NCI-H524 (cell line): ENCODE measurements around the gene MYL6B.
"Not testable (repeated sequence)": the region's sequence is repeated elsewhere in the genome, so short reads cannot be mapped to it uniquely, and the experiment has no call there.

ENCODE experiments used
- DNase-seq, 2 experiments: peaks; one replicate each; lab custom pipeline; 2025; lab: John Stamatoyannopoulos, UW

The MYL6B gene

GRCh38 chr12:56152132-56152755 lies at the start of gene MYL6B:
MYL6B (plus strand) TSS chr12:56152587; CDS start chr12:56153919, 1,332 bp downstream.
- DNase-seq, result peak; percentile 83 to 85

GRCh38 chr12:56102683-56103065 lies 49.7 kb upstream of the MYL6B start:
- no peak for DNase-seq

GRCh38 chr12:56103066-56103711 lies 49.2 kb upstream of the MYL6B start:
- no peak for DNase-seq

GRCh38 chr12:56103823-56104108 lies 48.6 kb upstream of the MYL6B start:
- no peak for DNase-seq

GRCh38 chr12:56104109-56104814 lies 48.1 kb upstream of the MYL6B start, which contains the start of gene PA2G4:
PA2G4 (plus strand) TSS chr12:56104559; CDS start chr12:56104738, 179 bp downstream.
- DNase-seq, result peak; percentile 96 to 99

- peak in 1 of 2 experiments; percentile 46 for DNase-seq
Measured at GRCh38 chr12:56104815-56105608, 47.4 kb upstream of the MYL6B start.

- DNase-seq, result no peak
Measured at GRCh38 chr12:56105609-56105902, 46.8 kb upstream of the MYL6B start.

- DNase-seq, result no peak
Measured at GRCh38 chr12:56107242-56107641, 45.1 kb upstream of the MYL6B start.

GRCh38 chr12:56110571-56110970 lies 41.8 kb upstream of the MYL6B start:
- DNase-seq, result no peak

- no peak for DNase-seq
Measured at GRCh38 chr12:56114084-56114483, 38.3 kb upstream of the MYL6B start.

GRCh38 chr12:56115329-56115728 lies 37.1 kb upstream of the MYL6B start:
- no peak for DNase-seq

GRCh38 chr12:56116267-56117081 lies 35.9 kb upstream of the MYL6B start, which contains the start of gene RPL41:
RPL41 (plus strand) TSS chr12:56116633.
- DNase-seq, result peak; percentile 87 to 93

GRCh38 chr12:56117082-56117706 lies 35.2 kb upstream of the MYL6B start:
- not testable (repeated sequence) for DNase-seq

- DNase-seq, result peak; percentile 95 to 99
Measured at GRCh38 chr12:56117778-56118687, 34.4 kb upstream of the MYL6B start, which contains the start of gene ZC3H10. ZC3H10 (plus strand) TSS chr12:56118266; CDS start chr12:56120563, 2,297 bp downstream.

GRCh38 chr12:56118688-56119357 lies 33.6 kb upstream of the MYL6B start:
- peak in 1 of 2 experiments; percentile 55 for DNase-seq

GRCh38 chr12:56119361-56119796 lies 33.0 kb upstream of the MYL6B start:
- DNase-seq, result peak; percentile 56 to 82

GRCh38 chr12:56120158-56120846 lies 32.1 kb upstream of the MYL6B start:
- DNase-seq, result no peak

GRCh38 chr12:56121204-56121870 lies 31.1 kb upstream of the MYL6B start:
- no peak for DNase-seq
